ENCODE data around the gene KRT15. TPM values are rescaled to one million over a fixed set of nuclear protein-coding genes. Genes with fewer than 3 reads are reported as not detected.

KRT15 gene
- total and polyA plus RNA-seq, 10 of the 15 experiments (the other 5 are each of a cell fraction or from before 2014, with no cell fraction given) = 0.06 to 0.17 TPM; not detected in 8

- 0% methylated on average over 3 of the region's 3 CpGs for WGBS (ENCODE audit: insufficient coverage, insufficient replicate concordance, low lambda C conversion rate, missing lambda C conversion rate)
- TF ChIP-seq MYB (IDR thresholded peaks at IDR 0.05; ENCODE audit: borderline replicate concordance, low read depth, low read length) (no peak), CBX5 (IDR thresholded peaks at IDR 0.05; ENCODE audit: low read depth) (no peak), IRF5 (IDR thresholded peaks at IDR 0.05; ENCODE audit: borderline replicate concordance) (no peak), NR2F1 (conservative IDR thresholded peaks at IDR 0.05) (no peak), KDM1A (IDR thresholded peaks at IDR 0.05; ENCODE audit: borderline replicate concordance) (no peak), JUNB (IDR thresholded peaks at IDR 0.05) (no peak), BACH1 (IDR thresholded peaks at IDR 0.05; ENCODE audit: borderline replicate concordance) (no peak), ZBTB11 (CRISPR knock-in tag; IDR thresholded peaks at IDR 0.05) (no peak), JUND (IDR thresholded peaks at IDR 0.05; ENCODE audit: low read depth, low read length) (no peak), GABPA (IDR thresholded peaks at IDR 0.05; ENCODE audit: low read depth) (no peak), POLR2AphosphoS2 (IDR thresholded peaks at IDR 0.05; ENCODE audit: low read depth, low read length) (no peak), USF2 (IDR thresholded peaks at IDR 0.05; ENCODE audit: borderline replicate concordance, low read depth, low read length) (no peak), MAX (IDR thresholded peaks at IDR 0.05; ENCODE audit: low read depth, low read length) (no peak), NFXL1 (IDR thresholded peaks at IDR 0.05; ENCODE audit: borderline replicate concordance) (no peak)
Observed at GRCh38 chr17:41563607-41564170, 45.0 kb upstream of the KRT15 start.

More at GRCh38 chr17:41563607-41564170, 45.0 kb upstream of the KRT15 start:
- H3K4me3 ChIP-seq = no peak overlapping the region
- no peaks in the 10 kb centered on the region for H3K4me1 ChIP-seq (ENCODE audit: control insufficient read depth, insufficient read depth, low read length)
- no peaks in the 10 kb centered on the region for H3K36me3 ChIP-seq (ENCODE audit: control insufficient read depth in 2 of 2, insufficient read depth in 2 of 2, low read length in 1 of 2)
- POLR2A ChIA-PET = no interaction called here
- H3K27me3 ChIP-seq (replicated peaks in 1 of 2; ENCODE audit: control insufficient read depth in 2 of 2, insufficient read depth in 2 of 2, low read length in 1 of 2) = peaks cover 0 to 4% of the 10 kb centered on the region in 2 experiments; a peak in 3 of 4 replicates
- H4K20me1 ChIP-seq (ENCODE audit: control insufficient read depth, insufficient read depth) = no peaks in the 10 kb centered on the region
- in situ Hi-C loops (cut with MboI) = no loop called here
- no TSS peak for BruUV-seq (replicated peaks)
- intact Hi-C loops (cut with micrococcal nuclease; ENCODE audit: unreplicated experiment) = no loop called here
- DNase-seq (ENCODE audit: low read depth, low spot score) = no peak
- H2AFZ ChIP-seq (ENCODE audit: control insufficient read depth, low read depth, low read length) = no peak overlapping the region
- RAD21 ChIA-PET (ENCODE audit: unreplicated experiment) = interaction anchor here (0.6 kb wide), 1 partner anchor 99 kb away, joined by 3 read pairs; no protein-coding TSS in a partner anchor
- ATAC-seq = no peak
- no peak overlapping the region for H3K27ac ChIP-seq (ENCODE audit: control insufficient read depth, insufficient read depth)
- H3K9me3 ChIP-seq (replicated peaks; ENCODE audit: control insufficient read depth, insufficient read depth, low read length) = no peaks in the 10 kb centered on the region
- no peak overlapping the region for H3K4me2 ChIP-seq (ENCODE audit: control insufficient read depth, insufficient read depth)
- SMC1A ChIA-PET (ENCODE audit: uncharacterized antibody, unreplicated experiment) = interaction anchor here (3.1 kb wide), 1 partner anchor 15 kb away, joined by 8 read pairs; no protein-coding TSS in a partner anchor
- no peak overlapping the region for H3K9ac ChIP-seq (ENCODE audit: control insufficient read depth, insufficient read depth, low read length)
- CTCF ChIA-PET = interaction anchor here (0.6 to 2.7 kb wide), 3 partner anchors 14 to 1353 kb away, joined by 3 to 9 read pairs (median 9); no protein-coding TSS in a partner anchor
- H3K79me2 ChIP-seq (ENCODE audit: control insufficient read depth, insufficient read depth, low read length) = no peaks in the 10 kb centered on the region
- no peak for FAIRE-seq

All from GM12878 (cell line).